ENCODE measurements around the gene PGAP1. TPM values are rescaled to one million over a fixed set of nuclear protein-coding genes. Genes with fewer than 3 reads are reported as not detected.
A peak's percentile ranks its signal among the peaks of the same experiment; 100 is the strongest.

PGAP1 gene
- polyA plus RNA-seq, 1 of the 3 experiments (the other 2 are of a cell fraction), result 3.4 TPM

- H3K36me3 ChIP-seq (replicated peaks in 1 of 2; ENCODE audit: control insufficient read depth in 1 of 2, insufficient read depth in 2 of 2, low read length in 1 of 2), result no peaks in the 10 kb centered on the region
- peak overlapping the region; percentile 81 to 94 for H3K4me3 ChIP-seq (ENCODE audit: low read depth in 2 of 2, low read length in 1 of 2)
- WGBS (ENCODE audit: low lambda C conversion rate), result 5% methylated on average over 11 of the region's 11 CpGs
- CTCF ChIA-PET, result interaction anchor here (0.7 to 1.4 kb wide), 3 partner anchors 87 to 243 kb away, joined by 3 to 5 read pairs (median 4); no protein-coding TSS in a partner anchor
- H3K27me3 ChIP-seq (ENCODE audit: insufficient read depth), result no peaks in the 10 kb centered on the region
- POLR2A ChIA-PET, result no interaction called here
- no peaks in the 10 kb centered on the region for H3K9me3 ChIP-seq
- H3K9ac ChIP-seq, result peak overlapping the region; percentile 93
- H3K4me2 ChIP-seq, result peak overlapping the region; percentile 95
- DNase-seq, result peak; percentile 20
- no peaks in the 10 kb centered on the region for H4K20me1 ChIP-seq (ENCODE audit: insufficient read depth)
- H3K27ac ChIP-seq (ENCODE audit: low read depth in 2 of 2, low read length in 1 of 2), result peak overlapping the region; percentile 91 to 92
- peak overlapping the region; percentile 96 for H2AFZ ChIP-seq (ENCODE audit: low read depth)
- H3F3A ChIP-seq (replicated peaks; ENCODE audit: insufficient read depth), result peaks cover 8% of the 10 kb centered on the region
- no peaks in the 10 kb centered on the region for H3K9me2 ChIP-seq
- peaks cover 0 to 11% of the 10 kb centered on the region in 2 experiments; a peak in 2 of 4 replicates for H3K4me1 ChIP-seq (ENCODE audit: control insufficient read depth in 1 of 2, insufficient read depth in 2 of 2, low read depth in 1 of 2, low read length in 1 of 2)
- peaks cover 62% of the 10 kb centered on the region for H3K79me2 ChIP-seq (ENCODE audit: insufficient read depth)
- TF ChIP-seq, protein P1, sequence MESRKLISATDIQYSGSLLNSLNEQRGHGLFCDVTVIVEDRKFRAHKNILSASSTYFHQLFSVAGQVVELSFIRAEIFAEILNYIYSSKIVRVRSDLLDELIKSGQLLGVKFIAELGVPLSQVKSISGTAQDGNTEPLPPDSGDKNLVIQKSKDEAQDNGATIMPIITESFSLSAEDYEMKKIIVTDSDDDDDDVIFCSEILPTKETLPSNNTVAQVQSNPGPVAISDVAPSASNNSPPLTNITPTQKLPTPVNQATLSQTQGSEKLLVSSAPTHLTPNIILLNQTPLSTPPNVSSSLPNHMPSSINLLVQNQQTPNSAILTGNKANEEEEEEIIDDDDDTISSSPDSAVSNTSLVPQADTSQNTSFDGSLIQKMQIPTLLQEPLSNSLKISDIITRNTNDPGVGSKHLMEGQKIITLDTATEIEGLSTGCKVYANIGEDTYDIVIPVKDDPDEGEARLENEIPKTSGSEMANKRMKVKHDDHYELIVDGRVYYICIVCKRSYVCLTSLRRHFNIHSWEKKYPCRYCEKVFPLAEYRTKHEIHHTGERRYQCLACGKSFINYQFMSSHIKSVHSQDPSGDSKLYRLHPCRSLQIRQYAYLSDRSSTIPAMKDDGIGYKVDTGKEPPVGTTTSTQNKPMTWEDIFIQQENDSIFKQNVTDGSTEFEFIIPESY (IDR thresholded peaks at IDR 0.05; ENCODE audit: borderline replicate concordance, low read depth), result no peak
Observed at GRCh38 chr2:196925051-196925767, 1.3 kb downstream of the PGAP1 start.

DNA sequence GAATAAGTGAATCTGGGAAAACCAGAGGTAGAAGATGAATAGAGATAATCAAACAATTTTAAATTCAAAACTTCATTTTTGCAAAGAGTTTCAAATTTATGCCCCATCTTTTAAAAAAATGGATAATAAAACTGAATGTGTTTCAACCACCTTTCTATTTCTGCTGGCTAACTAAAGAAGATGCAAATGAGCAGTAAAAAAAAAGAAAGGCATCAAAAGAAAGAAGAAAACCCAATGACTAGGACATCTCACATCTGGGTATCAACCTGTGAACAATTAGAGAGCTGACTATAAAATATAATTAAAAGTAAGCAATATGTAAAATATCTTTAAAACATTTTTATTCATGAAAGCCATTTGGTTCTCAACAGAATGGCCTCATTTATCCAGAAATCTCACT lies 2.5 kb downstream of the PGAP1 start:
- POLR2A ChIA-PET, result no interaction called here
- H3F3A ChIP-seq (replicated peaks; ENCODE audit: insufficient read depth), result peaks cover 8% of the 10 kb centered on the region
- H4K20me1 ChIP-seq (ENCODE audit: insufficient read depth), result no peaks in the 10 kb centered on the region
- TF ChIP-seq SIN3A (IDR thresholded peaks at IDR 0.05; ENCODE audit: borderline replicate concordance, low read depth, low read length) (no peak), RAD21 (IDR thresholded peaks at IDR 0.05; ENCODE audit: low read length) (no peak)
- TF ChIP-seq, protein P2, sequence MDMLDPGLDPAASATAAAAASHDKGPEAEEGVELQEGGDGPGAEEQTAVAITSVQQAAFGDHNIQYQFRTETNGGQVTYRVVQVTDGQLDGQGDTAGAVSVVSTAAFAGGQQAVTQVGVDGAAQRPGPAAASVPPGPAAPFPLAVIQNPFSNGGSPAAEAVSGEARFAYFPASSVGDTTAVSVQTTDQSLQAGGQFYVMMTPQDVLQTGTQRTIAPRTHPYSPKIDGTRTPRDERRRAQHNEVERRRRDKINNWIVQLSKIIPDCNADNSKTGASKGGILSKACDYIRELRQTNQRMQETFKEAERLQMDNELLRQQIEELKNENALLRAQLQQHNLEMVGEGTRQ (IDR thresholded peaks at IDR 0.05; ENCODE audit: borderline replicate concordance, low read depth, low read length), result no peak
- TF ChIP-seq, protein P3, sequence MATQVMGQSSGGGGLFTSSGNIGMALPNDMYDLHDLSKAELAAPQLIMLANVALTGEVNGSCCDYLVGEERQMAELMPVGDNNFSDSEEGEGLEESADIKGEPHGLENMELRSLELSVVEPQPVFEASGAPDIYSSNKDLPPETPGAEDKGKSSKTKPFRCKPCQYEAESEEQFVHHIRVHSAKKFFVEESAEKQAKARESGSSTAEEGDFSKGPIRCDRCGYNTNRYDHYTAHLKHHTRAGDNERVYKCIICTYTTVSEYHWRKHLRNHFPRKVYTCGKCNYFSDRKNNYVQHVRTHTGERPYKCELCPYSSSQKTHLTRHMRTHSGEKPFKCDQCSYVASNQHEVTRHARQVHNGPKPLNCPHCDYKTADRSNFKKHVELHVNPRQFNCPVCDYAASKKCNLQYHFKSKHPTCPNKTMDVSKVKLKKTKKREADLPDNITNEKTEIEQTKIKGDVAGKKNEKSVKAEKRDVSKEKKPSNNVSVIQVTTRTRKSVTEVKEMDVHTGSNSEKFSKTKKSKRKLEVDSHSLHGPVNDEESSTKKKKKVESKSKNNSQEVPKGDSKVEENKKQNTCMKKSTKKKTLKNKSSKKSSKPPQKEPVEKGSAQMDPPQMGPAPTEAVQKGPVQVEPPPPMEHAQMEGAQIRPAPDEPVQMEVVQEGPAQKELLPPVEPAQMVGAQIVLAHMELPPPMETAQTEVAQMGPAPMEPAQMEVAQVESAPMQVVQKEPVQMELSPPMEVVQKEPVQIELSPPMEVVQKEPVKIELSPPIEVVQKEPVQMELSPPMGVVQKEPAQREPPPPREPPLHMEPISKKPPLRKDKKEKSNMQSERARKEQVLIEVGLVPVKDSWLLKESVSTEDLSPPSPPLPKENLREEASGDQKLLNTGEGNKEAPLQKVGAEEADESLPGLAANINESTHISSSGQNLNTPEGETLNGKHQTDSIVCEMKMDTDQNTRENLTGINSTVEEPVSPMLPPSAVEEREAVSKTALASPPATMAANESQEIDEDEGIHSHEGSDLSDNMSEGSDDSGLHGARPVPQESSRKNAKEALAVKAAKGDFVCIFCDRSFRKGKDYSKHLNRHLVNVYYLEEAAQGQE (IDR thresholded peaks at IDR 0.05; ENCODE audit: low read depth, low read length), result no peak
- no peak overlapping the region for H2AFZ ChIP-seq (ENCODE audit: low read depth)
- no peaks in the 10 kb centered on the region for H3K27me3 ChIP-seq (ENCODE audit: insufficient read depth)
- no peaks in the 10 kb centered on the region for H3K9me3 ChIP-seq
- peak overlapping the region; percentile 93; the same call in 1 of the 2 replicates for H3K9ac ChIP-seq
- H3K27ac ChIP-seq (ENCODE audit: low read depth in 2 of 2, low read length in 1 of 2), result peak overlapping the region in 1 of 2 experiments; percentile 91; a peak in 2 of 4 replicates
- H3K9me2 ChIP-seq, result no peaks in the 10 kb centered on the region
- H3K79me2 ChIP-seq (ENCODE audit: insufficient read depth), result peaks cover 74% of the 10 kb centered on the region
- H3K4me2 ChIP-seq, result peak overlapping the region; percentile 95
- H3K4me1 ChIP-seq (ENCODE audit: control insufficient read depth in 1 of 2, insufficient read depth in 2 of 2, low read depth in 1 of 2, low read length in 1 of 2), result peaks cover 0 to 11% of the 10 kb centered on the region in 2 experiments; a peak in 2 of 4 replicates
- peak overlapping the region; percentile 81 to 94; a peak in 3 of 4 replicates for H3K4me3 ChIP-seq (ENCODE audit: low read depth in 2 of 2, low read length in 1 of 2)
- H3K36me3 ChIP-seq (replicated peaks in 1 of 2; ENCODE audit: control insufficient read depth in 1 of 2, insufficient read depth in 2 of 2, low read length in 1 of 2), result peaks cover 8 to 9% of the 10 kb centered on the region in 2 experiments
- CTCF ChIA-PET, result interaction anchor here (1.1 to 1.4 kb wide), 3 partner anchors 74 to 191 kb away, joined by 3 to 5 read pairs (median 4); no protein-coding TSS in a partner anchor
- DNase-seq, result no peak
